ENCODE results near the gene CHTOP. TPM values are rescaled to one million over a fixed set of nuclear protein-coding genes. Genes with fewer than 3 reads are reported as not detected.

The CHTOP gene
- polyA plus RNA-seq, 1 donor from 2014 or later, result 159 TPM

- Histone ChIP-seq H3K27ac (ENCODE audit: low read length) (no peak overlapping the region), H3F3A (ENCODE audit: insufficient read depth, low read length, poor library complexity, severe bottlenecking) (no peaks in the 10 kb centered on the region), H3K9ac (ENCODE audit: low read length) (no peak overlapping the region), H3K27me3 (ENCODE audit: insufficient read depth, low read depth, low read length) (no peaks in the 10 kb centered on the region), H2AFZ (ENCODE audit: low read depth, low read length) (no peak overlapping the region), H3K36me3 (ENCODE audit: insufficient read depth, low read length) (no peaks in the 10 kb centered on the region), H3K79me2 (replicated peaks; ENCODE audit: insufficient read depth, low read length) (peaks cover 14% of the 10 kb centered on the region), H3K4me2 (ENCODE audit: low read length) (no peak overlapping the region), H3K4me3 (ENCODE audit: low read length) (no peak overlapping the region), H3K9me3 (ENCODE audit: low read length) (no peaks in the 10 kb centered on the region), H3K9me2 (ENCODE audit: insufficient read depth, low read length) (no peaks in the 10 kb centered on the region), H4K20me1 (ENCODE audit: insufficient read depth) (no peaks in the 10 kb centered on the region)
- no peak for TF ChIP-seq POLR2AphosphoS5 (IDR thresholded peaks at IDR 0.05)
- TF ChIP-seq CTCF (IDR thresholded peaks at IDR 0.05; ENCODE audit: poor library complexity, severe bottlenecking), result no peak
- no peak for TF ChIP-seq EP300 (conservative IDR thresholded peaks at IDR 0.05; ENCODE audit: poor library complexity, severe bottlenecking)
- no peak for TF ChIP-seq TAF1 (IDR thresholded peaks at IDR 0.05; ENCODE audit: low read depth)
- no peak for TF ChIP-seq EZH2 (IDR thresholded peaks at IDR 0.05; ENCODE audit: borderline replicate concordance, insufficient read depth, low read length, poor library complexity, severe bottlenecking)
- no peak for TF ChIP-seq REST (IDR thresholded peaks at IDR 0.05; ENCODE audit: borderline replicate concordance)
- TF ChIP-seq MXI1 (conservative IDR thresholded peaks at IDR 0.05; ENCODE audit: poor library complexity, severe bottlenecking), result no peak
- TF ChIP-seq RAD21 (conservative IDR thresholded peaks at IDR 0.05), result no peak
- no peak for TF ChIP-seq SMC3 (conservative IDR thresholded peaks at IDR 0.05; ENCODE audit: poor library complexity)
These were observed 3.5 kb upstream of the CHTOP start for GRCh38 chr1:153630384-153630783.

- Histone ChIP-seq H3K27me3 (ENCODE audit: insufficient read depth, low read depth, low read length) (no peaks in the 10 kb centered on the region), H3F3A (ENCODE audit: insufficient read depth, low read length, poor library complexity, severe bottlenecking) (no peaks in the 10 kb centered on the region), H3K27ac (ENCODE audit: low read length) (no peak overlapping the region), H3K36me3 (ENCODE audit: insufficient read depth, low read length) (peaks cover under 1% of the 10 kb centered on the region), H3K79me2 (replicated peaks; ENCODE audit: insufficient read depth, low read length) (peaks cover 23% of the 10 kb centered on the region), H2AFZ (ENCODE audit: low read depth, low read length) (no peak overlapping the region), H3K9me3 (ENCODE audit: low read length) (no peaks in the 10 kb centered on the region), H3K4me2 (ENCODE audit: low read length) (no peak overlapping the region), H3K4me3 (ENCODE audit: low read length) (no peak overlapping the region), H3K9ac (ENCODE audit: low read length) (no peak overlapping the region), H4K20me1 (ENCODE audit: insufficient read depth) (no peaks in the 10 kb centered on the region), H3K9me2 (ENCODE audit: insufficient read depth, low read length) (no peaks in the 10 kb centered on the region)
- no peak for TF ChIP-seq POLR2AphosphoS5 (IDR thresholded peaks at IDR 0.05)
These were observed 2.5 kb upstream of the CHTOP start for GRCh38 chr1:153631047-153632022.
